C4-2B (cell line): ENCODE measurements around the gene YY1AP1.
"Not testable (repeated sequence)": the region's sequence is repeated elsewhere in the genome, so short reads cannot be mapped to it uniquely, and the experiment has no call there.

ENCODE experiments used
- H3K27ac ChIP-seq: fragments of 450-650 bp; 2 replicates; pipeline ENCODE4 v1.5.1; 2017
- ZFX ChIP-seq: fragments of 450-650 bp; IDR thresholded peaks from 2 replicates; pipeline ENCODE4 v1.6.1; 2017
- TF ChIP-seq, protein P1 (sequence below): fragments of 450-650 bp; conservative IDR thresholded peaks from 2 replicates; pipeline ENCODE4 v1.5.1; 2017; ENCODE audit warnings: mild to moderate bottlenecking

The YY1AP1 gene

GRCh38 chr1:155645648-155646047 lies 42.9 kb downstream of the YY1AP1 start:
- TF ChIP-seq ZFX: no peak
- TF ChIP-seq, protein P1, sequence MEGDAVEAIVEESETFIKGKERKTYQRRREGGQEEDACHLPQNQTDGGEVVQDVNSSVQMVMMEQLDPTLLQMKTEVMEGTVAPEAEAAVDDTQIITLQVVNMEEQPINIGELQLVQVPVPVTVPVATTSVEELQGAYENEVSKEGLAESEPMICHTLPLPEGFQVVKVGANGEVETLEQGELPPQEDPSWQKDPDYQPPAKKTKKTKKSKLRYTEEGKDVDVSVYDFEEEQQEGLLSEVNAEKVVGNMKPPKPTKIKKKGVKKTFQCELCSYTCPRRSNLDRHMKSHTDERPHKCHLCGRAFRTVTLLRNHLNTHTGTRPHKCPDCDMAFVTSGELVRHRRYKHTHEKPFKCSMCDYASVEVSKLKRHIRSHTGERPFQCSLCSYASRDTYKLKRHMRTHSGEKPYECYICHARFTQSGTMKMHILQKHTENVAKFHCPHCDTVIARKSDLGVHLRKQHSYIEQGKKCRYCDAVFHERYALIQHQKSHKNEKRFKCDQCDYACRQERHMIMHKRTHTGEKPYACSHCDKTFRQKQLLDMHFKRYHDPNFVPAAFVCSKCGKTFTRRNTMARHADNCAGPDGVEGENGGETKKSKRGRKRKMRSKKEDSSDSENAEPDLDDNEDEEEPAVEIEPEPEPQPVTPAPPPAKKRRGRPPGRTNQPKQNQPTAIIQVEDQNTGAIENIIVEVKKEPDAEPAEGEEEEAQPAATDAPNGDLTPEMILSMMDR: no peak

DNA sequence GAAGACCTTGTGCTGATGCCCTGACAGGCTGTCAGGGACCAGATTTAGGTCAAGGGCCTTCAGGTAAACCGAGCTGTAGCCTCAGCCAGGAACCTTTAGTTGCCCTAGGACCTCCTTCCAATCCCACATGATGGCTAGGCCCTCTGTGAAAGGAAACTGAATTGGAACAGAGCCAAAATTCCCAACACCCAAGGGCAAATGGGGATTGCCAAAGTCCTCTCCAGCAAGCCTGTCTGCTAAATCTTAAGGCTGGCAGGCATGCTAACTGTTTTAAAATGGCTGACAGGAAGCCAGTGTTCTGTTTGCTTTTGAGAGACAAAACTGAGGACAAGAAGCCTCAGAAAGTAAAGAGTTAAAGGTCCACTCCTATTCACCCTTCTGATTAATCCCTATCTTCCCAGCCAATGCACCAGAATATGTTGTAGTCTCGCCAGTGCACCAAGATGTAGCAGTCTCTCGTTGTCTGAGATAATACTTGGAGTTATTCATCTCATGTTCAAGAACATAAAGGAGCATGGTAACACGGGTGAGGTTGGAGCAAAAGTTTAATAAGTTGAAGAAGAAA lies 43.5 kb downstream of the YY1AP1 start:
- H3K27ac ChIP-seq: no peak overlapping the region
- no peak for TF ChIP-seq ZFX
- TF ChIP-seq, protein P1: no peak

More at GRCh38 chr1:155645648-155646047, 42.9 kb downstream of the YY1AP1 start:
- no peak overlapping the region for H3K27ac ChIP-seq

GRCh38 chr1:155643230-155643629 lies 45.3 kb downstream of the YY1AP1 start:
- no peak for TF ChIP-seq ZFX
- TF ChIP-seq, protein P1: no peak
- no peak overlapping the region for H3K27ac ChIP-seq

DNA sequence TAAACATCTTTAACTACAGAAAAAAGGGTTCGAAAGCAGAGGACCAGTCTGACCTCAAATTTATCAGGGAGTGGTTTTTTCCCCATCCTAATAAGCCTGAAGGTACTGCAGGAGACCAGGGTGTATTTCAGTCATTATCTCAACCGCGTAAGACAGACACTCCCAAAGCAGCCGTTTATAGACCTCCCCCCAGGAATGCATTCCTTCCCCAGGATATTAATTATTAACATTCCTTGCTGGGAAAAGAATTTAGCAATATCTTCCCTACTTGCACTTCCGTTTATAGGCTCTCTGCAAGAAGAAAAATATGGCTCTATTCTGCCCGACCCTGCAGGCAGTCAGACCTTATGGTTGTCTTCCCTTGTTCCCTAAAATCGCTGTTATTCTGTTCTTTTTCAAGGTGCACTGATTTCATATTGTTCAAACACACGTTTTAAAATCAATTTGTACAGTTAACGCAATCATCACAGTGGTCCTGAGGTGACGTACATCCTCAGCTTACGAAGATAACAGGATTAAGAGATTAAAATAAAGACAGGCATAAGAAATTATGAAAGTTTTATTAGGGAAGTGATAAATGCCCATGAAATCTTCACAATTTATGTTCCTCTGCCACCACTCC lies 45.9 kb downstream of the YY1AP1 start:
- H3K27ac ChIP-seq: not testable (repeated sequence)

DNA sequence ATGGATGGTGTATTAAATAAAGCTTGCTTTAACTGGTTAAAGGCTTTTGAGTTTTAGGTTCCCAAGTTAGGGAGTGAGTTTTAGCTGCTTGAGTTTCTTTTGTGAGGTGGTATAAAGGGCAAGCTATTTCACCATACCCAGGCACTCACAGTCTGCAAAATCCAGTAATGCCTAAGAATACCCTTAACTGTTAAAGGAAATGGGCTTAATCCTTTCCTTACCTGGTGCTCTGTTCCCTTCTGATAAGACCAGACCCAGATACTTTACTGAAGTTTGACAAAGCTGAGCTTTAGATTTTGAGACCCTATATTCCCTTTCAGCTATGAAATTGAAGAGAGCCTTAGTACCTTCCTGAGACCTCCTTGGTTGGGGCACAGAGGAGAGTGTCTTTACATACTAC lies 48.2 kb downstream of the YY1AP1 start:
- TF ChIP-seq, protein P1: no peak
- TF ChIP-seq ZFX: no peak
- H3K27ac ChIP-seq: no peak overlapping the region

- H3K27ac ChIP-seq: no peak overlapping the region
- no peak for TF ChIP-seq ZFX
- TF ChIP-seq, protein P1: no peak
Measured at GRCh38 chr1:155636397-155637153, 52.0 kb downstream of the YY1AP1 start.

- H3K27ac ChIP-seq: not testable (repeated sequence)
Measured at GRCh38 chr1:155626428-155626827, 62.1 kb downstream of the YY1AP1 start.

DNA sequence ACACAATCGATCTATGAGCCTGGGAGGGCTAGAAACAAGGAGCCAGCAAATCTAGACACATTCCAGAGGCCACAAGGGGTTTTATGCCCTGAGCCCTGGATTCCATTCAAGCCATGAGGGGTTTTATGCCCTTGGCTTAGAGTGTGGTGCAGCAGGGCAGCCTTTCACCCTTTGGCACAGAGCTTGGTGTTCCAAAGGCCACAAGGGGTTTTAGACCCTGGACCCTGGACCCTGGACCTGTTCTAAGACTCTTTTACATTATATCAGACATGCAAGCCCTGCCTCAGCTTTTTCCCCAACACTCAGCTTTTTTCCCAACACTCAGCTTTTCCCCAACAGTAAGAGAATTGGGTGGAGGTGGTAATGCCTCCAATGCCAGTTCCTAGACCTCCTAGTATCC lies 65.2 kb downstream of the YY1AP1 start:
- H3K27ac ChIP-seq: no peak overlapping the region
- no peak for TF ChIP-seq ZFX
- TF ChIP-seq, protein P1: no peak
